G401 (cell line): ENCODE data around the gene PLEKHF1. TPM values are rescaled to one million over a fixed set of nuclear protein-coding genes. Genes with fewer than 3 reads are reported as not detected.

ENCODE experiments used
- DNase-seq: peaks from one replicate; pipeline ENCODE4 v3.0.0-alpha.2; 2015; ENCODE audit warnings: low spot score
- in situ Hi-C: cut with HindIII; loops from 2 replicates; pipeline ENCODE4 v1.10.0; 2016; ENCODE audit warnings: low sequenced_read_pairs, mixed read lengths
- total RNA-seq: library from RNA; depleted of rRNA; stranded (reverse); fragments of >200 nt; shearing (Covaris generic); gene quantifications from 2 replicates; pipeline ENCODE4 v1.2.3, GENCODE V29; 2014

Gene PLEKHF1
- total RNA-seq, 1 experiment from 2014 or later: 26.3 TPM

DNA sequence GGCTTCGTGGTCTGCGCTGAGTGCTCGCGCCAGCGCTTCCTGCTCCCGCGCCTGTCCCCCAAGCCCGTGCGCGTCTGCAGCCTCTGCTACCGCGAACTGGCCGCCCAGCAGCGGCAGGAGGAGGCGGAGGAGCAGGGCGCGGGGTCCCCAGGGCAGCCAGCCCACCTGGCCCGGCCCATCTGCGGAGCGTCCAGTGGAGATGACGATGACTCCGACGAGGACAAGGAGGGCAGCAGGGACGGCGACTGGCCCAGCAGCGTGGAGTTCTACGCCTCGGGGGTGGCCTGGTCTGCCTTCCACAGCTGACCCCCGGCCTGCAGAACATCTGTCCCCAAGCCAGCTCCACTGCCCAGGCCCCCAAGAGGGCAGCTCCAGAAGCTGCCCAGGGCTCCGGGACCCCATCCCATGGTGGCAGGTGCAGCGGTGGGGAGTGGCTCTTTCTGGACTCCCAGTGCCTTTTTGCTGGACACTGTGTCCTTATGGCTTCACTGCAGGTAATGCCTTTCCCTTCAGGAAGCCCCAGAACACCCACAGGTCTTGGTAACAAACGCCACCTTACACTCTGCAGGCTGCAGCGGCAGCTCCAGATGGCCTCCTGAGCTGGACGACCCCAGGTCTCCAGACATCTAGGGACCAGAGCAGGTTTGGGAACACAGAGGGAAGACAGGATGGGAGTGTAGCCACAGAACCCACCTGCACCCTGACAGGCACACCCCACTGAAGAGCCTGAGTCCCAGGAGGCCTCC, 9.3 kb downstream of the PLEKHF1 start:
- in situ Hi-C loops: no loop called here
- DNase-seq: no peak

GRCh38 chr19:29675120-29675649, 9.9 kb downstream of the PLEKHF1 start:
- peak; percentile 87 for DNase-seq
- in situ Hi-C loops: no loop called here

DNA sequence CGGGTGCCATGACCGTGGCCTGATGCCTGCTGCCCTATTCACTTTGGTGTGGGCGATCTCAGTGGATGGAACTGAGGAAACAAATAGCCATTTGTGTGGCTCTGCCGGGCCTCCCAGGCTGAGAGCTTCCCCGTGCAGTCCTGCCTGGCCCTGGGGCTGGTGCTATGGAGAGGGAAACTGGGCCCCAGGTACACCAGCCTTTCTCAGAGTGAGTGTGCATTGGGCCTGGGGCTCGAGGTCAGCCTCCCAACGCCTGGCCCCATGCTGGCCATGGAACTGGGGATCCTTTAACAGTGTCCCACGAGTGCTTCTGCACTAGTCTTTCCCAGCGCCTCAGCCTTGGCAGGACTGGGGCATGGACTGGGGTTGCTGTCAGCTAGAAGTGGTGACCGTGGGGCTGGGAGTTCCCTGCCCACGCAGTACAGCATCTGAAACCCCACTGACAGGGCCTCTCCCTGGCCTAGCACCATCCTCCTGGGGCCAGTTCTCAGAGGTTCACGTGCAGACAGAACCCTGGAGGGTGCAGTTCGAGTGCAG, 10.5 kb downstream of the PLEKHF1 start:
- no peak for DNase-seq
- in situ Hi-C loops: no loop called here

- in situ Hi-C loops: no loop called here
- DNase-seq: no peak
Observed at GRCh38 chr19:29676586-29676985, 11.3 kb downstream of the PLEKHF1 start.

- in situ Hi-C loops: no loop called here
Observed at GRCh38 chr19:29677001-29677817, 11.9 kb downstream of the PLEKHF1 start.

GRCh38 chr19:29678484-29679106, 13.3 kb downstream of the PLEKHF1 start:
- in situ Hi-C loops: no loop called here
- DNase-seq: peak; percentile 12

More at GRCh38 chr19:29677001-29677817, 11.9 kb downstream of the PLEKHF1 start:
- no peak for DNase-seq

- in situ Hi-C loops: no loop called here
- no peak for DNase-seq
Observed at GRCh38 chr19:29679598-29680210, 14.4 kb downstream of the PLEKHF1 start.

DNA sequence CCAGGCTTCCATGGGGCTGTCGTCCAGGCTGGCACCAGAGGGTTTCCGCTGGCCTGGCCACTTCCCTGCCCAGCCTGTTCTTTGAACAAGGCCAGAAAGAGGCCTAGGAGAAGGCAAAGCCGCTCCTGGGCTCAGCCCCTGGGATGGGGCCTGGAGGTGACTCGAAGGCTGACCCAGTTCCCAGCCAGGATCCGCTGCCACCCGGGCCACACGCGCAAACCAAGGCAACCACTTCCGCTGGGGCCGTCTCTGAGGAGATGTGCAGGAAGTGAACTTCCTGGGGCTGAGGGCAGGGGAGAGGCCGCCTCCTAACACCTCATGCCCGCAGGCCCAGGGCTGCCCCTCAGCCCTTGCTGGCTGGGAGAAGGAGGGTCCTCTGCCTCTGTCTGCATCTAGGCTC, 15.2 kb downstream of the PLEKHF1 start:
- no peak for DNase-seq
- in situ Hi-C loops: no loop called here

GRCh38 chr19:29680937-29681336, 15.7 kb downstream of the PLEKHF1 start:
- DNase-seq: no peak
- in situ Hi-C loops: no loop called here

- DNase-seq: no peak
- in situ Hi-C loops: no loop called here
Observed at GRCh38 chr19:29681422-29682235, 16.4 kb downstream of the PLEKHF1 start.

GRCh38 chr19:29682236-29682895, 17.1 kb downstream of the PLEKHF1 start:
- in situ Hi-C loops: no loop called here
- no peak for DNase-seq

GRCh38 chr19:29683009-29683408, 17.7 kb downstream of the PLEKHF1 start:
- in situ Hi-C loops: no loop called here
- no peak for DNase-seq

- in situ Hi-C loops: no loop called here
- DNase-seq: no peak
Observed at GRCh38 chr19:29685326-29685725, 20.1 kb downstream of the PLEKHF1 start.

GRCh38 chr19:29686285-29686805, 21.1 kb downstream of the PLEKHF1 start:
- DNase-seq: no peak
- in situ Hi-C loops: no loop called here

GRCh38 chr19:29687244-29687896, 22.1 kb downstream of the PLEKHF1 start:
- DNase-seq: no peak
- in situ Hi-C loops: no loop called here

DNA sequence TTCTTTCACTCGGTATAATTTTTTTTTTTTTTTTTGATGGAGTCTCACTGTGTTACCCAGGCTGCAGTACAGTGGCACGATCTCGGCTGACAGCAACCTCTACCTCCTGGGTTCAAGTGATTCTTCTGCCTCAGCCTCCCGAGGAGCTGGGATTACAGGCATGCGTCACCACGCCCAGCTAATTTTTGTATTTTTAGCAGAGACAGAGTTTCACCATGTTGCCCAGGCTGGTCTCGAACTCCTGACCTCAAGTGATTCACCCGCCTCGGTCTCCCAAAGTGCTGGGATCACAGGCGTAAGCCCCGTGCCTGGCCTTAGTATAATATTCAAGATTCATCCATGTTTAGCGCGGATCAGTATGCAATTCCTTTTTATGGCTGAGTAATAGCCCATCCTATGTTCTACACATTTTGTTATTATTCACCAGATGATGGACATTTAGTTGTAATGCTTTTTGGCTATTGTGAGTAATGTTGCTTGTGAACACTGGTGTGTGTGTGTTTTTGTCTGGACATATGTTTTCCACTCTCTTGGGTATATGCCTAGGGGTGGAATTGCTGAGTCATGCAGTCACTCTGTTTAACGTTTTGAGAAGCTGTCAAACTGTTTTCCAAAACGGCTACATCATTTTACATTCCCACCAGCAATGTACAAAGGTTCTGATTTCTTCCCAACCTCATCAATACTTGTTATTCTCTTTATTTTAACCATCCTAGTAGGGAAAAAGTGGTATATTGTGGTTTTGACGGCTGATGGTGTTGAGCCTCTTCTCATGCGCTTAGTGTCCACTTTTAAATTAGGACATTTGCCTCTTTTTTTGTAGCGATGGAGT, 22.9 kb downstream of the PLEKHF1 start:
- no peak for DNase-seq
- in situ Hi-C loops: no loop called here
